ACC112 (cell line): ENCODE data around the gene UTF1.

Experiments
- H2AFZ ChIP-seq: fragments of 200-600 bp; sonication (generic); one replicate; pipeline ENCODE4 v1.6.0; 2017; ENCODE audit warnings: antibody characterized with exemption, low read length; ENCODE audit not compliant: unreplicated experiment
- H3K27ac ChIP-seq: fragments of 200-600 bp; sonication (generic); 2 replicates; pipeline ENCODE4 v1.5.1; 2014; ENCODE audit warnings: low read depth, mild to moderate bottlenecking, antibody characterized with exemption, low read length, moderate library complexity
- H3K27me3 ChIP-seq: fragments of 200-600 bp; sonication (generic); 2 replicates; pipeline ENCODE4 v1.6.1; 2014; ENCODE audit warnings: mild to moderate bottlenecking, antibody characterized with exemption, low read length, moderate library complexity, mixed read lengths; ENCODE audit not compliant: insufficient read depth
- H3K36me3 ChIP-seq: fragments of 200-600 bp; sonication (generic); 2 replicates; pipeline ENCODE4 v1.6.1; 2016; ENCODE audit warnings: mild to moderate bottlenecking, antibody characterized with exemption, low read length, moderate library complexity, mixed read lengths; ENCODE audit not compliant: insufficient read depth
- H3K4me1 ChIP-seq: fragments of 200-600 bp; sonication (generic); one replicate; pipeline ENCODE4 v1.6.1; 2016; ENCODE audit warnings: low read length, mixed read lengths; ENCODE audit not compliant: insufficient read depth, unreplicated experiment, control insufficient read depth
- H3K4me3 ChIP-seq: fragments of 200-600 bp; sonication (generic); 2 replicates; pipeline ENCODE4 v1.5.1; 2014; ENCODE audit warnings: mild to moderate bottlenecking, low read depth, low read length
- H3K79me2 ChIP-seq: fragments of 200-600 bp; sonication (generic); one replicate; pipeline ENCODE4 v1.6.0; 2016; ENCODE audit warnings: low read length; ENCODE audit not compliant: control insufficient read depth, unreplicated experiment, insufficient read depth

The UTF1 gene

GRCh38 chr10:133238466-133238804 lies 8.4 kb downstream of the UTF1 start:
- H3K79me2 ChIP-seq, result no peaks in the 10 kb centered on the region

GRCh38 chr10:133239990-133240389 lies 10.0 kb downstream of the UTF1 start:
- no peak overlapping the region for H2AFZ ChIP-seq
- H3K27me3 ChIP-seq, result peaks cover 56% of the 10 kb centered on the region
- H3K27ac ChIP-seq, result no peak overlapping the region
- no peaks in the 10 kb centered on the region for H3K4me1 ChIP-seq
- no peak overlapping the region for H3K4me3 ChIP-seq
- H3K79me2 ChIP-seq, result no peaks in the 10 kb centered on the region
- no peaks in the 10 kb centered on the region for H3K36me3 ChIP-seq

More at GRCh38 chr10:133238466-133238804, 8.4 kb downstream of the UTF1 start:
- H3K27me3 ChIP-seq, result peaks cover 64% of the 10 kb centered on the region
- H2AFZ ChIP-seq, result no peak overlapping the region
- H3K36me3 ChIP-seq, result no peaks in the 10 kb centered on the region
- H3K27ac ChIP-seq, result no peak overlapping the region
- H3K4me3 ChIP-seq, result no peak overlapping the region
- no peaks in the 10 kb centered on the region for H3K4me1 ChIP-seq

- Histone ChIP-seq H3K4me1 (no peaks in the 10 kb centered on the region), H2AFZ (no peak overlapping the region), H3K36me3 (no peaks in the 10 kb centered on the region), H3K4me3 (no peak overlapping the region), H3K27me3 (peaks cover 39% of the 10 kb centered on the region), H3K27ac (no peak overlapping the region), H3K79me2 (no peaks in the 10 kb centered on the region)
Measured at GRCh38 chr10:133241501-133242205, 11.6 kb downstream of the UTF1 start.

- no peaks in the 10 kb centered on the region for H3K36me3 ChIP-seq
- no peak overlapping the region for H2AFZ ChIP-seq
- no peaks in the 10 kb centered on the region for H3K79me2 ChIP-seq
- H3K4me1 ChIP-seq, result no peaks in the 10 kb centered on the region
- H3K27ac ChIP-seq, result no peak overlapping the region
- H3K4me3 ChIP-seq, result no peak overlapping the region
- peaks cover 33% of the 10 kb centered on the region for H3K27me3 ChIP-seq
Measured at GRCh38 chr10:133242611-133243356, 12.8 kb downstream of the UTF1 start.

- H3K27ac ChIP-seq, result no peak overlapping the region
- no peak overlapping the region for H2AFZ ChIP-seq
- H3K4me1 ChIP-seq, result no peaks in the 10 kb centered on the region
- no peaks in the 10 kb centered on the region for H3K79me2 ChIP-seq
- no peak overlapping the region for H3K4me3 ChIP-seq
- peaks cover 25% of the 10 kb centered on the region for H3K27me3 ChIP-seq
- H3K36me3 ChIP-seq, result no peaks in the 10 kb centered on the region
Measured at GRCh38 chr10:133243593-133243992, 13.6 kb downstream of the UTF1 start.

- Histone ChIP-seq H2AFZ (no peak overlapping the region), H3K79me2 (no peaks in the 10 kb centered on the region), H3K4me1 (no peaks in the 10 kb centered on the region), H3K27ac (no peak overlapping the region), H3K36me3 (no peaks in the 10 kb centered on the region), H3K4me3 (no peak overlapping the region), H3K27me3 (peaks cover 15% of the 10 kb centered on the region; the same call in 1 of the 2 replicates)
Measured at GRCh38 chr10:133245439-133246235, 15.6 kb downstream of the UTF1 start.

GRCh38 chr10:133246236-133246626 lies 16.2 kb downstream of the UTF1 start:
- Histone ChIP-seq H3K79me2 (no peaks in the 10 kb centered on the region), H3K4me3 (no peak overlapping the region), H3K36me3 (no peaks in the 10 kb centered on the region), H3K27me3 (peaks cover 13% of the 10 kb centered on the region; the same call in 1 of the 2 replicates), H2AFZ (no peak overlapping the region), H3K4me1 (no peaks in the 10 kb centered on the region), H3K27ac (no peak overlapping the region)

GRCh38 chr10:133247681-133248333 lies 17.8 kb downstream of the UTF1 start:
- Histone ChIP-seq H3K4me1 (no peaks in the 10 kb centered on the region), H3K79me2 (no peaks in the 10 kb centered on the region), H3K36me3 (no peaks in the 10 kb centered on the region), H3K4me3 (no peak overlapping the region), H3K27ac (no peak overlapping the region), H3K27me3 (peaks cover 7% of the 10 kb centered on the region; the same call in 1 of the 2 replicates), H2AFZ (no peak overlapping the region)

- H3K79me2 ChIP-seq, result no peaks in the 10 kb centered on the region
- no peak overlapping the region for H2AFZ ChIP-seq
- no peaks in the 10 kb centered on the region for H3K36me3 ChIP-seq
- no peaks in the 10 kb centered on the region for H3K4me1 ChIP-seq
- peaks cover 4% of the 10 kb centered on the region; the same call in 1 of the 2 replicates for H3K27me3 ChIP-seq
- H3K27ac ChIP-seq, result no peak overlapping the region
- H3K4me3 ChIP-seq, result no peak overlapping the region
Measured at GRCh38 chr10:133248334-133248715, 18.3 kb downstream of the UTF1 start.

GRCh38 chr10:133249094-133249780 lies 19.2 kb downstream of the UTF1 start:
- H3K27me3 ChIP-seq, result peaks cover 4% of the 10 kb centered on the region; the same call in 1 of the 2 replicates
- no peaks in the 10 kb centered on the region for H3K36me3 ChIP-seq
- H3K4me1 ChIP-seq, result no peaks in the 10 kb centered on the region
- H3K79me2 ChIP-seq, result no peaks in the 10 kb centered on the region
- no peak overlapping the region for H3K27ac ChIP-seq
- H2AFZ ChIP-seq, result no peak overlapping the region
- H3K4me3 ChIP-seq, result no peak overlapping the region
